Peyer's patch (tissue), 4 donors: ENCODE results near the gene FEM1A. TPM values are rescaled to one million over a fixed set of nuclear protein-coding genes. Genes with fewer than 3 reads are reported as not detected.

Source experiments
- DNase-seq, 3 donors: peaks; one replicate each; pipeline ENCODE4 v3.0.0-alpha.2; 2017 to 2019
- H3K27ac ChIP-seq, 4 donors: fragments of 200-600 bp; sonication (generic); one replicate each; pipeline ENCODE4 v1.5.1; 2016 to 2019
- H3K27me3 ChIP-seq, 2 donors: fragments of 200-600 bp; sonication (generic); one replicate each; pipeline ENCODE4 v1.5.1; 2019
- H3K36me3 ChIP-seq, 3 donors: fragments of 200-600 bp; sonication (generic); one replicate each; pipeline ENCODE4 v1.5.1; 2016 to 2019
- H3K4me1 ChIP-seq, 4 donors: fragments of 200-600 bp; sonication (generic); one replicate each; pipeline ENCODE4 v1.5.1; 2016 to 2019
- H3K4me3 ChIP-seq, 4 donors: fragments of 200-600 bp; sonication (generic); 1 replicate in 3 of 4; 2 replicates in 1 of 4; pipeline ENCODE4 v1.5.1; 2016 to 2019; ENCODE audit warnings: mild to moderate bottlenecking in 1 of 4
- H3K9me3 ChIP-seq, 4 donors: fragments of 200-600 bp; sonication (generic); one replicate each; pipeline ENCODE4 v1.5.1; 2016 to 2019; ENCODE audit warnings: mild to moderate bottlenecking in 1 of 4
- POLR2A ChIP-seq, 2 donors: fragments of 450-650 bp; IDR thresholded peaks; one replicate each; pipeline ENCODE4 v1.5.1; 2017; ENCODE audit warnings: antibody characterized with exemption in 2 of 2, mild to moderate bottlenecking in 2 of 2, moderate library complexity in 2 of 2
- total RNA-seq, 4 donors: library from RNA; depleted of rRNA; stranded (reverse); fragments of >200 nt; gene quantifications; one replicate each; pipeline ENCODE4 v1.1.0, GENCODE V29; 2016
- TF ChIP-seq, protein P1 (sequence below), 6 experiments: fragments of 450-650 bp in 4 of 6; fragments of 200-600 bp in 2 of 6; sonication (generic) in 1 of 6; IDR thresholded peaks; one replicate each; pipeline ENCODE4 v1.5.1; 2017 to 2019; ENCODE audit warnings: antibody characterized with exemption in 6 of 6, mild to moderate bottlenecking in 3 of 6, moderate library complexity in 1 of 6

FEM1A gene
- total RNA-seq, 4 donors from 2014 or later = 12.8 to 14.9 (median 14.0) TPM

DNA sequence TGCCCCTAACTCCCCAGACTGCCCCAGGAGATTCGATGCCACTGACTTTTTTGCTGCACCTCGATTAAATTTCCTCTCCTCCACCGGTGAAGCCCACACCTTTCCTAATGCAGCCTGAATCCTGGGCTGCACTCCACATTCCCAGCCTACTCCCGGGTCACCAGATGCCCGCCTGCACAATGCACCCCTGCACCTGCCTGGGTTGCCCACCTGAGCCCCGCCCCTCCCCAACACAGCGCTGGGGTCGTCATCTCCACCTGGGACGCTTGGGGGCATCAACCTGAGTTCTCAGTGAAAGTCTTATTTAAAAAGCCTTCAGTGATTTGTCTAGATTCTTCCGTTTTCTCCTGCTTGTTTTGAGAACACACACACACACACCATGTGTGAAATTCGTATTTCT lies 43.3 kb upstream of the FEM1A start:
- H3K4me3 ChIP-seq = no peak overlapping the region
- DNase-seq = no peak
- H3K9me3 ChIP-seq = no peaks in the 10 kb centered on the region
- no peaks in the 10 kb centered on the region for H3K36me3 ChIP-seq
- H3K4me1 ChIP-seq = no peaks in the 10 kb centered on the region
- no peaks in the 10 kb centered on the region for H3K27me3 ChIP-seq
- no peak for TF ChIP-seq POLR2A (IDR thresholded peaks at IDR 0.05)
- TF ChIP-seq, protein P1, sequence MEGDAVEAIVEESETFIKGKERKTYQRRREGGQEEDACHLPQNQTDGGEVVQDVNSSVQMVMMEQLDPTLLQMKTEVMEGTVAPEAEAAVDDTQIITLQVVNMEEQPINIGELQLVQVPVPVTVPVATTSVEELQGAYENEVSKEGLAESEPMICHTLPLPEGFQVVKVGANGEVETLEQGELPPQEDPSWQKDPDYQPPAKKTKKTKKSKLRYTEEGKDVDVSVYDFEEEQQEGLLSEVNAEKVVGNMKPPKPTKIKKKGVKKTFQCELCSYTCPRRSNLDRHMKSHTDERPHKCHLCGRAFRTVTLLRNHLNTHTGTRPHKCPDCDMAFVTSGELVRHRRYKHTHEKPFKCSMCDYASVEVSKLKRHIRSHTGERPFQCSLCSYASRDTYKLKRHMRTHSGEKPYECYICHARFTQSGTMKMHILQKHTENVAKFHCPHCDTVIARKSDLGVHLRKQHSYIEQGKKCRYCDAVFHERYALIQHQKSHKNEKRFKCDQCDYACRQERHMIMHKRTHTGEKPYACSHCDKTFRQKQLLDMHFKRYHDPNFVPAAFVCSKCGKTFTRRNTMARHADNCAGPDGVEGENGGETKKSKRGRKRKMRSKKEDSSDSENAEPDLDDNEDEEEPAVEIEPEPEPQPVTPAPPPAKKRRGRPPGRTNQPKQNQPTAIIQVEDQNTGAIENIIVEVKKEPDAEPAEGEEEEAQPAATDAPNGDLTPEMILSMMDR (IDR thresholded peaks at IDR 0.05) = no peak
- H3K27ac ChIP-seq = no peak overlapping the region

DNA sequence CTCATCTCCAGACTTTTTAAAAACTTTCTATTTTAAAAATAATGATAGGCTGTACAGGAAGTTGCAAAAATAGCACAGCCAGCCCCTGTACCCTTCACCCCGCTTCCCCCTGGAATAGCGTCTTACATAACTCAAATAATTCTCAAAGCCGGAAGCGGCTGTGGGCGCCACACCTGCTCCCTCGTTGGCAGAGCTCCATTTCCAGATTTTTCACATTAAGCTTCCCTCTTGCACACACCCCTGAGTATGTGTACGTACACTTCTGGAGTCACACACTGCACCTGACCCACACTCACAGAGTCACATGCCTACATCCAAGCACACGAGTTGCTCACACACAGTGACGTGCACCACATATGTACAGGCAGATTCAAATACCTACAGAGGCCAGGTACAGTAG lies 42.9 kb upstream of the FEM1A start:
- Histone ChIP-seq H3K36me3 (no peaks in the 10 kb centered on the region), H3K4me1 (no peaks in the 10 kb centered on the region), H3K27ac (no peak overlapping the region), H3K27me3 (no peaks in the 10 kb centered on the region), H3K4me3 (no peak overlapping the region), H3K9me3 (no peaks in the 10 kb centered on the region)
- DNase-seq = no peak
- TF ChIP-seq, protein P1 (IDR thresholded peaks at IDR 0.05) = no peak
- TF ChIP-seq POLR2A (IDR thresholded peaks at IDR 0.05) = no peak

DNA sequence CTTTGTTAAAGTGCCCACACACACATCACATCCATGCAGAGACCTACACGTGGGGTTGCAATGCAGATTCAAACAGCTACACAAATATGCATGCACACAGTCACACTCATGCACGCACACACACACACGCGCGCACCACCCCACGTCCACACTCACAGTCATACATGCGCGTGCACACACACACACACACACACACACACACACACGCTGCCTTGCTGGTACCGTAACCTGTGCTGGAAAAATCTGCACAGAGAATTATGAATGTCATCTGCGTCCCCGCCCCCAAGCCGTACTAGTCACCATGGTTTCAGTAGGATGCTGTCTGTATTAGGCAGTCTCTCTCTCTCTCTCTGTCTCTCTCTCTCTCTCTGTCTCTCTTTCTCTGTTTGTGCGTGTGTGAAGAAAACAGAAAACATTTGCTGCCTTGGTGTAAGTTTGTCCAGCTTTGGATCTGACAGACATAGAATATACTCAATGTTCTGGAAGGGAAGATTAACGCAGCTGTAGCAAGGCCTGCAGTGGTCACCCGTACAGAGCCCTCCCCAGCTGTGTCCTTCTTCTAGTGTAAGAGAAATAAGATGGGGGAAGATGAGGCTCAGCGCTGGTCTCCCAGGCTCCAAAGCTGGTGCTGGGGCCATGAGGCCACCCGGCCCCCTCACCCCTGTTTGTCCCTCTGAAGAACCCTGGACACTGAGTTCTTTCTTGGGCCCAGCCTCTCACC lies 41.5 kb upstream of the FEM1A start:
- Histone ChIP-seq H3K36me3 (no peaks in the 10 kb centered on the region), H3K4me1 (no peaks in the 10 kb centered on the region), H3K27ac (no peak overlapping the region), H3K4me3 (no peak overlapping the region), H3K27me3 (no peaks in the 10 kb centered on the region), H3K9me3 (no peaks in the 10 kb centered on the region)
- TF ChIP-seq, protein P1 (IDR thresholded peaks at IDR 0.05) = no peak
- TF ChIP-seq POLR2A (IDR thresholded peaks at IDR 0.05) = no peak
- DNase-seq = no peak

DNA sequence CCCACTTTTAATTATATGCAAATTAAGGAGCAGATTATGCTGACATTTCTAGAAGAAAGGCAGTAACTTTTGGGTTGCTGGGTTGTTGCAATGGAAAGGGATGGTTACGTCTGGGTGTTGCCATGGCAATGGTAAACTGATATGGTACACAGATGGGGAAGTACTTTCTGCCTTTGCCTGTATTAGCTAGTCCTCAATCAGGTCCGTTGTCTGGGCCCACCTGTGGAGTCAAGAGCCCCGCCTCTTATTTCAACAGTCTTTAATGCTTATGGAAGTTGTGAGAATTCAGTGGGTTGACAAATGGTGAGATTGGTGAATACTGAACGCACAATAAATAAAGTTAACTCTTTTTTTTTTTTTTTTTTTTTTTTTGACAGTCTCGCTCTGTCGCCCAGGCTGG lies 37.3 kb upstream of the FEM1A start:
- Histone ChIP-seq H3K9me3 (peaks cover 0 to 5% (median 0%) of the 10 kb centered on the region in 4 donors), H3K4me3 (no peak overlapping the region), H3K4me1 (peaks cover 0 to 1% (median 0%) of the 10 kb centered on the region in 4 donors), H3K27ac (no peak overlapping the region), H3K36me3 (no peaks in the 10 kb centered on the region), H3K27me3 (no peaks in the 10 kb centered on the region)
- no peak for DNase-seq
- TF ChIP-seq POLR2A (IDR thresholded peaks at IDR 0.05) = no peak
- TF ChIP-seq, protein P1 (IDR thresholded peaks at IDR 0.05) = no peak

DNA sequence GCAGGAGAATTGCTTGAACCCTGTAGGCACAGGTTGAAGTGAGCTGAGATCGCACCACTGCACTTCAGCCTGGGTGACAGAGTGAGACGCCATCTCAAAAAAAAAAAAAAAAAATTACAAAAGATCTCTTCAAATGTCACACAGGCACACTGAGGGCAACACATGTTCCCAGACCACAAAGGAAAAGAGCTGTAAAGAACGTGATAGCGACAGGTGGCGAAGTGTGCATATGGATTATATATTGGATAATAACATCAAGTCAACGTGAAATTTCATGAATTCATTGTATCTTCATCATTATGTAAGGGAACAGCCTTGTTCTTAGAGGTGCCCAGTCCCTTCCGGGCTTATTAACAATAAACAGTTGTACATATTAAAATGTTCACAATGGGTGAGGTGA lies 36.1 kb upstream of the FEM1A start:
- Histone ChIP-seq H3K27me3 (no peaks in the 10 kb centered on the region), H3K9me3 (peaks cover 0 to 5% (median 0%) of the 10 kb centered on the region in 4 donors), H3K4me1 (peaks cover 0 to 13% (median 2%) of the 10 kb centered on the region in 4 donors), H3K36me3 (no peaks in the 10 kb centered on the region), H3K4me3 (no peak overlapping the region), H3K27ac (no peak overlapping the region)
- no peak for TF ChIP-seq POLR2A (IDR thresholded peaks at IDR 0.05)
- TF ChIP-seq, protein P1 (IDR thresholded peaks at IDR 0.05) = no peak
- DNase-seq = no peak
